K562 (cell line): ENCODE results near the gene PTGES3.

ENCODE experiments used
- BRCA1 ChIP-seq, 2 experiments: fragments of 450-650 bp in 1 of 2; sonication (generic) in 1 of 2; formaldehyde crosslinking in 1 of 2; IDR thresholded peaks; 2 replicates each; pipeline versions ENCODE4 v1.5.0 to v1.6.1; 2017 to 2020; ENCODE audit warnings: mild to moderate bottlenecking in 1 of 2, missing genetic modification reagents in 1 of 2
- CEBPG ChIP-seq, 3 experiments: fragments of 200-800 bp in 1 of 3; sonication (Bioruptor generic) in 1 of 3; sonication (generic) in 1 of 3; formaldehyde crosslinking in 1 of 3; IDR thresholded peaks in 2 of 3; conservative IDR thresholded peaks in 1 of 3; 2 replicates each; pipeline versions ENCODE4 v1.6.1 to v1.8.0; 2016 to 2022; ENCODE audit warnings: missing compliant biosample characterization in 2 of 3, missing genetic modification characterization in 2 of 3, mild to moderate bottlenecking in 1 of 3, missing genetic modification reagents in 1 of 3
- FOXP1 ChIP-seq: sonication (generic); formaldehyde crosslinking; IDR thresholded peaks from 2 replicates; pipeline ENCODE4 v1.8.0; 2022; ENCODE audit warnings: mild to moderate bottlenecking, missing genetic modification reagents
- ILK ChIP-seq: fragments of 450-650 bp; IDR thresholded peaks from 2 replicates; pipeline ENCODE4 v1.6.1; 2016; ENCODE audit warnings: missing genetic modification characterization, low read depth, mild to moderate bottlenecking, missing compliant biosample characterization, moderate library complexity, borderline replicate concordance
- PCBP1 ChIP-seq: fragments of 200-400 bp; formaldehyde crosslinking; IDR thresholded peaks from 2 replicates; pipeline ENCODE4 v1.6.1; 2018; ENCODE audit warnings: mild to moderate bottlenecking, low read depth, low read length; ENCODE audit not compliant: poor library complexity, severe bottlenecking
- RAD21 ChIP-seq, 2 experiments: fragments of 250-450 bp in 1 of 2; fragments of 450-650 bp in 1 of 2; sonication (Bioruptor Pico) in 1 of 2; formaldehyde crosslinking in 1 of 2; IDR thresholded peaks in 1 of 2; conservative IDR thresholded peaks in 1 of 2; 2 replicates each; pipeline versions ENCODE4 v1.4.0 to v1.8.0; 2020 to 2022; ENCODE audit warnings: mild to moderate bottlenecking in 2 of 2, moderate library complexity in 1 of 2
- RAD51 ChIP-seq: fragments of 450-650 bp; IDR thresholded peaks from 2 replicates; pipeline ENCODE4 v1.7.1; 2016; ENCODE audit warnings: low read depth, mild to moderate bottlenecking, borderline replicate concordance
- ZMIZ1 ChIP-seq, 2 experiments: fragments of 150-350 bp in 1 of 2; IDR thresholded peaks; 2 replicates each; pipeline ENCODE4 v1.6.1; 2012 to 2016; ENCODE audit warnings: low read depth in 2 of 2, low read length in 2 of 2, mild to moderate bottlenecking in 1 of 2, moderate library complexity in 1 of 2
- ZNF121 ChIP-seq: sonication (generic); formaldehyde crosslinking; conservative IDR thresholded peaks from 2 replicates; pipeline ENCODE4 v1.8.0; 2022; ENCODE audit warnings: missing genetic modification reagents
- ZNF445 ChIP-seq: fragments of 250-450 bp; sonication (Bioruptor Pico); IDR thresholded peaks from 2 replicates; pipeline ENCODE4 v1.4.0; 2020; ENCODE audit warnings: low read depth, mild to moderate bottlenecking, moderate library complexity
- TF ChIP-seq, protein P1 (sequence below), 3 experiments: IDR thresholded peaks in 2 of 3; conservative IDR thresholded peaks in 1 of 3; 2 replicates each; pipeline ENCODE4 v1.5.1; 2011 to 2012; ENCODE audit warnings: low read length in 3 of 3, mild to moderate bottlenecking in 3 of 3, control low read depth in 2 of 3, improper control_type of control experiment in 1 of 3, inconsistent platforms in 1 of 3, low read depth in 1 of 3, mixed read lengths in 1 of 3, moderate library complexity in 1 of 3; ENCODE audit not compliant: insufficient read depth in 2 of 3

DNA sequence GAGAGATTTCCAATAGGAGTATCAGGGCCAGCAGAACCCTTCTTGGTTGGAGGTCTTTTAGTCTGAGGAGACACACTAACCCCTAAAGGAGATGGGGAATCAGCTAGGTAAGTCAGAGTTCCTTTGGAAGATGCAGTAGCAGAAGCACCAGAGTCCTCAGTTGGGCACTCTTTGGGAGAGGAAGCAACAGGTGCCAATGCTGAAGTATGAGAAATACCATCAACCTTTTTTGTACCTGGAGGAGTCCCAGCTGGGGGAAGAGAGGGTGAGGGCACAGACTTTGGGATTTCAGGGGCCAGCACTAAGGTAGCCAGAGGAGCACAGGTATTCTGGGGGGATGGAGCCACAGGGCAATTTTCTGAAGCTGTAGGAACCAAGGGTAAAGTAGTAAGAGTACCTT, 31.0 kb upstream of the PTGES3 start:
- TF ChIP-seq BRCA1 (IDR thresholded peaks at IDR 0.05) (no peak), BRCA1 (CRISPR knock-in tag; IDR thresholded peaks at IDR 0.05) (no peak), FOXP1 (CRISPR knock-in tag) (no peak), CEBPG (CRISPR knock-in tag; IDR thresholded peaks at IDR 0.05) (no peak), CEBPG (tag; conservative IDR thresholded peaks at IDR 0.05 in 1 of 2, IDR thresholded peaks at IDR 0.05 in 1 of 2) (no peak), ILK (tag) (no peak), ZMIZ1 (IDR thresholded peaks at IDR 0.05; ENCODE audit: low read depth in 2 of 2, low read length in 2 of 2) (no peak), ZNF445 (no peak), RAD21 (CRISPR knock-in tag; conservative IDR thresholded peaks at IDR 0.05 in 1 of 2, IDR thresholded peaks at IDR 0.05 in 1 of 2) (no peak), ZNF121 (no peak), RAD51 (no peak), PCBP1 (no peak)
- TF ChIP-seq, protein P1, sequence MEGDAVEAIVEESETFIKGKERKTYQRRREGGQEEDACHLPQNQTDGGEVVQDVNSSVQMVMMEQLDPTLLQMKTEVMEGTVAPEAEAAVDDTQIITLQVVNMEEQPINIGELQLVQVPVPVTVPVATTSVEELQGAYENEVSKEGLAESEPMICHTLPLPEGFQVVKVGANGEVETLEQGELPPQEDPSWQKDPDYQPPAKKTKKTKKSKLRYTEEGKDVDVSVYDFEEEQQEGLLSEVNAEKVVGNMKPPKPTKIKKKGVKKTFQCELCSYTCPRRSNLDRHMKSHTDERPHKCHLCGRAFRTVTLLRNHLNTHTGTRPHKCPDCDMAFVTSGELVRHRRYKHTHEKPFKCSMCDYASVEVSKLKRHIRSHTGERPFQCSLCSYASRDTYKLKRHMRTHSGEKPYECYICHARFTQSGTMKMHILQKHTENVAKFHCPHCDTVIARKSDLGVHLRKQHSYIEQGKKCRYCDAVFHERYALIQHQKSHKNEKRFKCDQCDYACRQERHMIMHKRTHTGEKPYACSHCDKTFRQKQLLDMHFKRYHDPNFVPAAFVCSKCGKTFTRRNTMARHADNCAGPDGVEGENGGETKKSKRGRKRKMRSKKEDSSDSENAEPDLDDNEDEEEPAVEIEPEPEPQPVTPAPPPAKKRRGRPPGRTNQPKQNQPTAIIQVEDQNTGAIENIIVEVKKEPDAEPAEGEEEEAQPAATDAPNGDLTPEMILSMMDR (IDR thresholded peaks at IDR 0.05 in 2 of 3, conservative IDR thresholded peaks at IDR 0.05 in 1 of 3; ENCODE audit: insufficient read depth in 2 of 3, low read depth in 1 of 3, low read length in 3 of 3): no peak
